H9 (cell line): ENCODE results near the gene TBXA2R. TPM values are rescaled to one million over a fixed set of nuclear protein-coding genes. Genes with fewer than 3 reads are reported as not detected.

ENCODE experiments used
- DNase-seq: peaks from one replicate; pipeline ENCODE4 v3.0.0-alpha.2; 2017
- H2AFZ ChIP-seq: one replicate; pipeline ENCODE4 v1.6.1; 2013; ENCODE audit warnings: mild to moderate bottlenecking, low read length, control low read depth, moderate library complexity
- H2AK5ac ChIP-seq: 2 replicates; pipeline ENCODE4 v1.6.1; 2013; ENCODE audit warnings: low read length, control low read depth, mixed read lengths; ENCODE audit not compliant: insufficient read length
- H2BK120ac ChIP-seq: one replicate; pipeline ENCODE4 v1.6.1; 2013; ENCODE audit warnings: low read depth, mild to moderate bottlenecking, low read length, control low read depth, inconsistent platforms; ENCODE audit not compliant: poor library complexity, severe bottlenecking
- H2BK12ac ChIP-seq: 2 replicates; pipeline ENCODE4 v1.6.1; 2013; ENCODE audit warnings: low read length, control low read depth, mixed read lengths, low read depth; ENCODE audit not compliant: insufficient read length
- H2BK15ac ChIP-seq: 2 replicates; pipeline ENCODE4 v1.6.1; 2013; ENCODE audit warnings: low read depth, low read length, control low read depth
- H2BK20ac ChIP-seq: one replicate; pipeline ENCODE4 v1.6.1; 2013; ENCODE audit warnings: low read depth, mild to moderate bottlenecking, low read length, control low read depth, inconsistent platforms; ENCODE audit not compliant: poor library complexity, severe bottlenecking
- H2BK5ac ChIP-seq: 2 replicates; pipeline ENCODE4 v1.6.1; 2013; ENCODE audit warnings: low read length, control low read depth, mixed read lengths; ENCODE audit not compliant: insufficient read length
- H3K14ac ChIP-seq: 2 replicates; pipeline ENCODE4 v1.6.1; 2013; ENCODE audit warnings: low read length, control low read depth; ENCODE audit not compliant: insufficient read depth
- H3K18ac ChIP-seq: 2 replicates; pipeline ENCODE4 v1.6.1; 2013; ENCODE audit warnings: low read depth, mild to moderate bottlenecking, mixed read lengths, low read length, control low read depth; ENCODE audit not compliant: insufficient read length
- H3K23ac ChIP-seq: 2 replicates; pipeline ENCODE4 v1.6.1; 2013; ENCODE audit warnings: low read length, control low read depth, mixed read lengths, low read depth; ENCODE audit not compliant: insufficient read length
- H3K23me2 ChIP-seq: 2 replicates; pipeline ENCODE4 v1.6.1; 2013; ENCODE audit warnings: low read depth, mild to moderate bottlenecking, mixed read lengths, low read length, control low read depth; ENCODE audit not compliant: insufficient read length, poor library complexity, severe bottlenecking
- H3K27ac ChIP-seq: 2 replicates; pipeline ENCODE4 v1.5.1; 2013; ENCODE audit warnings: low read length, control low read depth, mixed read lengths, low read depth; ENCODE audit not compliant: insufficient read length
- H3K27me3 ChIP-seq: 2 replicates; pipeline ENCODE4 v1.6.1; 2013; ENCODE audit warnings: low read length, control low read depth, inconsistent platforms; ENCODE audit not compliant: insufficient read depth
- H3K4ac ChIP-seq: 2 replicates; pipeline ENCODE4 v1.6.1; 2013; ENCODE audit warnings: low read depth, mild to moderate bottlenecking, control low read depth, inconsistent platforms, low read length, moderate library complexity
- H3K4me1 ChIP-seq: 2 replicates; pipeline ENCODE4 v1.6.1; 2013; ENCODE audit warnings: low read length, control low read depth, inconsistent platforms; ENCODE audit not compliant: insufficient read depth
- H3K4me2 ChIP-seq: 2 replicates; pipeline ENCODE4 v1.6.1; 2013; ENCODE audit warnings: low read length, control low read depth, mixed read lengths; ENCODE audit not compliant: insufficient read length, insufficient read depth
- H3K56ac ChIP-seq: 2 replicates; pipeline ENCODE4 v1.6.1; 2013; ENCODE audit warnings: low read depth, mild to moderate bottlenecking, mixed read lengths, low read length, control low read depth; ENCODE audit not compliant: insufficient read length
- H3K79me1 ChIP-seq: 2 replicates; pipeline ENCODE4 v1.6.1; 2013; ENCODE audit warnings: low read depth, mild to moderate bottlenecking, moderate library complexity, low read length, control low read depth, inconsistent platforms; ENCODE audit not compliant: insufficient read depth, poor library complexity, severe bottlenecking
- H3K79me2 ChIP-seq: 2 replicates; pipeline ENCODE4 v1.6.1; 2013; ENCODE audit warnings: low read length, control low read depth, inconsistent platforms; ENCODE audit not compliant: insufficient read depth
- H3K9ac ChIP-seq: 2 replicates; pipeline ENCODE4 v1.6.1; 2013; ENCODE audit warnings: low read length, control low read depth, mixed read lengths; ENCODE audit not compliant: insufficient read length; ENCODE audit errors: extremely low read depth
- H3K9me3 ChIP-seq: one replicate; pipeline ENCODE4 v1.6.1; 2013; ENCODE audit warnings: low read depth, low read length, inconsistent platforms; ENCODE audit not compliant: control insufficient read depth
- H3T11ph ChIP-seq: one replicate; pipeline ENCODE4 v1.6.1; 2013; ENCODE audit warnings: mild to moderate bottlenecking, low read length, control low read depth, inconsistent platforms
- H4K20me1 ChIP-seq: one replicate; pipeline ENCODE4 v1.6.1; 2013; ENCODE audit not compliant: control insufficient read depth, insufficient read length, insufficient read depth
- H4K5ac ChIP-seq: 2 replicates; pipeline ENCODE4 v1.6.1; 2013; ENCODE audit warnings: low read depth, mild to moderate bottlenecking, mixed read lengths, low read length, control low read depth; ENCODE audit not compliant: insufficient read length
- H4K8ac ChIP-seq: replicated peaks from 2 replicates; pipeline ENCODE4 v1.6.1; 2013; ENCODE audit warnings: low read length, control low read depth, mixed read lengths, low read depth; ENCODE audit not compliant: insufficient read length
- H4K91ac ChIP-seq: 2 replicates; pipeline ENCODE4 v1.6.1; 2013; ENCODE audit warnings: low read depth, mild to moderate bottlenecking, moderate library complexity, mixed read lengths, low read length, control low read depth; ENCODE audit not compliant: insufficient read length
- H3K27ac Mint-ChIP-seq, 3 experiments: 2 replicates in 2 of 3; 3 replicates in 1 of 3; pipeline ENCODE4 v1.8.0; 2020 to 2021; ENCODE audit warnings: mixed read lengths in 3 of 3, mild to moderate bottlenecking in 1 of 3, moderate library complexity in 1 of 3
- H3K27me3 Mint-ChIP-seq: 2 replicates; pipeline ENCODE4 v1.8.0; 2021; ENCODE audit warnings: low read depth, mild to moderate bottlenecking, moderate library complexity, mixed read lengths
- H3K36me3 Mint-ChIP-seq, 3 experiments: 2 replicates in 2 of 3; 3 replicates in 1 of 3; pipeline ENCODE4 v1.8.0; 2020 to 2021; ENCODE audit warnings: low read depth in 3 of 3, mixed read lengths in 3 of 3; ENCODE audit not compliant: insufficient read depth in 1 of 3
- H3K4me1 Mint-ChIP-seq, 2 experiments: 2 replicates each; pipeline ENCODE4 v1.8.0; 2020; ENCODE audit warnings: mixed read lengths in 2 of 2
- H3K4me3 Mint-ChIP-seq, 2 experiments: 2 replicates in 1 of 2; 3 replicates in 1 of 2; pipeline ENCODE4 v1.8.0; 2020 to 2021; ENCODE audit warnings: mild to moderate bottlenecking in 2 of 2, mixed read lengths in 2 of 2, moderate library complexity in 1 of 2
- H3K9me3 Mint-ChIP-seq, 2 experiments: 2 replicates in 1 of 2; 3 replicates in 1 of 2; pipeline ENCODE4 v1.8.0; 2020; ENCODE audit warnings: mild to moderate bottlenecking in 2 of 2, mixed read lengths in 2 of 2, moderate library complexity in 1 of 2
- CTCF ChIP-seq: fragments of 200-600 bp; sonication (generic); conservative IDR thresholded peaks from 3 replicates; pipeline ENCODE4 v1.8.0; 2021; ENCODE audit warnings: antibody characterized with exemption, mild to moderate bottlenecking
- WGBS: extraction: QIAGEN DNeasy Blood & Tissue Kit; methylation state at CpG from one replicate; pipeline ENCODE4 v1.1.7; 2013; ENCODE audit warnings: missing lambda C conversion rate, low lambda C conversion rate, mixed read lengths; ENCODE audit not compliant: insufficient read length; ENCODE audit errors: extremely low coverage; 5-methylcytosine and 5-hydroxymethylcytosine counted together
- total RNA-seq: library from RNA; stranded (reverse); gene quantifications from 2 replicates; pipeline ENCODE4 v1.2.1, GENCODE V29; 2021

The TBXA2R gene
- total RNA-seq, 1 experiment from 2014 or later = 0.63 TPM

- no peak overlapping the region for H3K14ac ChIP-seq
- H3K27me3 Mint-ChIP-seq = no peaks in the 10 kb centered on the region
- no peak overlapping the region for H2BK20ac ChIP-seq
- no peak overlapping the region for H3K23ac ChIP-seq
- H4K20me1 ChIP-seq = peaks cover 3% of the 10 kb centered on the region
- WGBS = no CpG with 5 or more reads among the region's 37 CpGs
- no peak overlapping the region for H3K4ac ChIP-seq
- H4K8ac ChIP-seq = no peak overlapping the region
- H2AFZ ChIP-seq = no peak overlapping the region
- no peak for DNase-seq
- H3K9me3 Mint-ChIP-seq = no peaks in the 10 kb centered on the region; a peak in 1 of 5 replicates
- H3K27me3 ChIP-seq = no peaks in the 10 kb centered on the region
- TF ChIP-seq CTCF = no peak
- no peak overlapping the region for H3K27ac ChIP-seq
- H3K4me1 Mint-ChIP-seq = no peaks in the 10 kb centered on the region
- no peak overlapping the region for H2BK5ac ChIP-seq
- no peak overlapping the region for H3K9ac ChIP-seq
- no peak overlapping the region for H3K27ac Mint-ChIP-seq
- no peak overlapping the region for H2BK12ac ChIP-seq
- no peak overlapping the region for H3T11ph ChIP-seq
- H3K9me3 ChIP-seq = no peaks in the 10 kb centered on the region
- no peak overlapping the region for H3K4me2 ChIP-seq
- H4K5ac ChIP-seq = no peak overlapping the region
- no peak overlapping the region for H4K91ac ChIP-seq
- no peaks in the 10 kb centered on the region for H3K79me1 ChIP-seq
- no peak overlapping the region for H2BK120ac ChIP-seq
- H3K79me2 ChIP-seq = no peaks in the 10 kb centered on the region
- H3K56ac ChIP-seq = no peak overlapping the region
- H3K36me3 Mint-ChIP-seq = peaks cover 8 to 32% (median 31%) of the 10 kb centered on the region in 3 experiments
- no peak overlapping the region for H3K4me3 Mint-ChIP-seq
- H2BK15ac ChIP-seq = no peak overlapping the region
- no peaks in the 10 kb centered on the region for H3K4me1 ChIP-seq
- H2AK5ac ChIP-seq = no peak overlapping the region
- H3K23me2 ChIP-seq = no peaks in the 10 kb centered on the region
- no peak overlapping the region for H3K18ac ChIP-seq
Observed at GRCh38 chr19:3653081-3653795, 46.6 kb upstream of the TBXA2R start.
